Epithelial cell of proximal tubule (primary cell): ENCODE data around the gene FBN3. TPM values are rescaled to one million over a fixed set of nuclear protein-coding genes. Genes with fewer than 3 reads are reported as not detected.
"Not testable (repeated sequence)": the region's sequence is repeated elsewhere in the genome, so short reads cannot be mapped to it uniquely, and the experiment has no call there.

ENCODE experiments used
- DNase-seq: peaks from one replicate; pipeline ENCODE4 v3.0.0-alpha.2; 2011; ENCODE audit warnings: low read depth
- H3K4me3 ChIP-seq: 2 replicates; pipeline ENCODE4 v1.5.1; 2011; ENCODE audit warnings: low read depth, mild to moderate bottlenecking, low read length
- total RNA-seq: library from RNA; depleted of rRNA; stranded (reverse); fragments of >200 nt; gene quantifications from 2 replicates; pipeline ENCODE4 v1.2.3, GENCODE V29; 2015
- TF ChIP-seq, protein P1 (sequence below): conservative IDR thresholded peaks from 2 replicates; pipeline ENCODE4 v1.5.1; 2012; ENCODE audit warnings: low read depth, mild to moderate bottlenecking, low read length

FBN3 gene
- total RNA-seq, 1 donor from 2014 or later = 0.06 TPM

GRCh38 chr19:8109890-8110662 lies 39.3 kb downstream of the FBN3 start:
- DNase-seq = no peak
- TF ChIP-seq, protein P1, sequence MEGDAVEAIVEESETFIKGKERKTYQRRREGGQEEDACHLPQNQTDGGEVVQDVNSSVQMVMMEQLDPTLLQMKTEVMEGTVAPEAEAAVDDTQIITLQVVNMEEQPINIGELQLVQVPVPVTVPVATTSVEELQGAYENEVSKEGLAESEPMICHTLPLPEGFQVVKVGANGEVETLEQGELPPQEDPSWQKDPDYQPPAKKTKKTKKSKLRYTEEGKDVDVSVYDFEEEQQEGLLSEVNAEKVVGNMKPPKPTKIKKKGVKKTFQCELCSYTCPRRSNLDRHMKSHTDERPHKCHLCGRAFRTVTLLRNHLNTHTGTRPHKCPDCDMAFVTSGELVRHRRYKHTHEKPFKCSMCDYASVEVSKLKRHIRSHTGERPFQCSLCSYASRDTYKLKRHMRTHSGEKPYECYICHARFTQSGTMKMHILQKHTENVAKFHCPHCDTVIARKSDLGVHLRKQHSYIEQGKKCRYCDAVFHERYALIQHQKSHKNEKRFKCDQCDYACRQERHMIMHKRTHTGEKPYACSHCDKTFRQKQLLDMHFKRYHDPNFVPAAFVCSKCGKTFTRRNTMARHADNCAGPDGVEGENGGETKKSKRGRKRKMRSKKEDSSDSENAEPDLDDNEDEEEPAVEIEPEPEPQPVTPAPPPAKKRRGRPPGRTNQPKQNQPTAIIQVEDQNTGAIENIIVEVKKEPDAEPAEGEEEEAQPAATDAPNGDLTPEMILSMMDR = no peak
- no peak overlapping the region for H3K4me3 ChIP-seq

GRCh38 chr19:8109455-8109854 lies 39.9 kb downstream of the FBN3 start:
- DNase-seq = no peak
- H3K4me3 ChIP-seq = no peak overlapping the region
- TF ChIP-seq, protein P1 = no peak

GRCh38 chr19:8108560-8109445 lies 40.6 kb downstream of the FBN3 start:
- DNase-seq = no peak
- TF ChIP-seq, protein P1 = no peak
- H3K4me3 ChIP-seq = no peak overlapping the region

DNA sequence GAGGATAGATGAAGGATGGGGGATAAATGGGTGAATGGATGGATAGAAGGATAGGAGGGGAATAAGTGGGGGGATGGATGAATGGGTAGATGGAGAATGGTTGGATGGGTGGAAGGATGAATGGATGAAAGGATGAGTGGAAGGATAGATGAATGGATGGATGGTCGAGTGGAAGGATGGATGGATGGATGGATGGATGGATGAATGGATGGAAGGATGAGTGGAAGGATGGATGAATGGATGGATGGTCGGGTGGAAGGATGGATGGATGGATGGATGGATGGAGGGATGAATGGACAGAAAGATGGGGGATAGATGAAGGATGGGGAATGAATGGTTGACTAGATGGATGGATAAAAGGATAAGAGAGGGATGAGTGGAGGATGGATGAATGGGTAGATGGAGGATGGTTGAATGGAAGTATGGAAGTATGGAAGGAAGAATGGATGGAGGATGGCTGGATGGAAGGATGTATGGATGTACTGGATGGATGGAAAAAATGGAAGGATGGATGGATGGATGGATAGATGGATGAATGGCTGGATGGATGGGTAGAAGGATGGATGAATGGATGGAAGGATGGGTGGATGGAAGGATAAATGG lies 42.0 kb downstream of the FBN3 start:
- TF ChIP-seq, protein P1 = no peak
- H3K4me3 ChIP-seq = no peak overlapping the region
- no peak for DNase-seq

- DNase-seq = no peak
- TF ChIP-seq, protein P1 = no peak
- H3K4me3 ChIP-seq = no peak overlapping the region
Observed at GRCh38 chr19:8105471-8105870, 43.9 kb downstream of the FBN3 start.

GRCh38 chr19:8101910-8102309 lies 47.5 kb downstream of the FBN3 start:
- H3K4me3 ChIP-seq, DNase-seq: not testable (repeated sequence)

- TF ChIP-seq, protein P1 = no peak
- DNase-seq = no peak
- H3K4me3 ChIP-seq = no peak overlapping the region
Observed at GRCh38 chr19:8101311-8101710, 48.1 kb downstream of the FBN3 start.
